ENCODE data around the gene NNMT.

DNA sequence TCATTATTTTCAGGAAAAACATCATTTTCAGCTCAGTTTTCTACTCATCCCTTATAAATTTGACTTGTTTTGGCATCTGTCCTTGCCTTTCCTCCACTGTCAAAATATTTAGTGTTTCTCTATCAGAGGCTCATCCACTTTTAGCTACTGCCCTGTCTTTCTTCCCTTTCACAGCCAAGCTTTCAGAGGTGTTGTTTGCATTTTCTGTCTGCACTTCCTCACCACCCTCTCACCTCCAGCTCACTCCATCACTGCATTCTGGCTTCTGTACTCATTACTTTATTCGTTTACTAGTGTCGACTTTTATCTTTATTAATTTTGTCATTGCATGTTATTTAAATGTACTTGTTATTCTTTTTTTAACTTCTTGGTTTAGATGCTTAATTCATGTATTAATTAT is 26.7 kb upstream of the NNMT start:
- TF ChIP-seq, protein P1, sequence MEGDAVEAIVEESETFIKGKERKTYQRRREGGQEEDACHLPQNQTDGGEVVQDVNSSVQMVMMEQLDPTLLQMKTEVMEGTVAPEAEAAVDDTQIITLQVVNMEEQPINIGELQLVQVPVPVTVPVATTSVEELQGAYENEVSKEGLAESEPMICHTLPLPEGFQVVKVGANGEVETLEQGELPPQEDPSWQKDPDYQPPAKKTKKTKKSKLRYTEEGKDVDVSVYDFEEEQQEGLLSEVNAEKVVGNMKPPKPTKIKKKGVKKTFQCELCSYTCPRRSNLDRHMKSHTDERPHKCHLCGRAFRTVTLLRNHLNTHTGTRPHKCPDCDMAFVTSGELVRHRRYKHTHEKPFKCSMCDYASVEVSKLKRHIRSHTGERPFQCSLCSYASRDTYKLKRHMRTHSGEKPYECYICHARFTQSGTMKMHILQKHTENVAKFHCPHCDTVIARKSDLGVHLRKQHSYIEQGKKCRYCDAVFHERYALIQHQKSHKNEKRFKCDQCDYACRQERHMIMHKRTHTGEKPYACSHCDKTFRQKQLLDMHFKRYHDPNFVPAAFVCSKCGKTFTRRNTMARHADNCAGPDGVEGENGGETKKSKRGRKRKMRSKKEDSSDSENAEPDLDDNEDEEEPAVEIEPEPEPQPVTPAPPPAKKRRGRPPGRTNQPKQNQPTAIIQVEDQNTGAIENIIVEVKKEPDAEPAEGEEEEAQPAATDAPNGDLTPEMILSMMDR (IDR thresholded peaks at IDR 0.05) = no peak
- TF ChIP-seq POLR2A (IDR thresholded peaks at IDR 0.05) (no peak), POLR2AphosphoS5 (IDR thresholded peaks at IDR 0.05) (no peak)

Measured in prostate gland (tissue), 2 donors.